IPS-18c (cell line): ENCODE data around the gene CDH1.

Experiments
- H3K4me3 ChIP-seq: 2 replicates; pipeline ENCODE4 v1.7.0; 2013; ENCODE audit warnings: low read depth, mild to moderate bottlenecking, low read length, moderate library complexity; ENCODE audit not compliant: insufficient read depth
- H3K9me3 ChIP-seq: one replicate; pipeline ENCODE4 v1.6.1; 2013; ENCODE audit warnings: mild to moderate bottlenecking, low read length, moderate library complexity; ENCODE audit not compliant: control insufficient read depth, insufficient read depth

CDH1 gene

DNA sequence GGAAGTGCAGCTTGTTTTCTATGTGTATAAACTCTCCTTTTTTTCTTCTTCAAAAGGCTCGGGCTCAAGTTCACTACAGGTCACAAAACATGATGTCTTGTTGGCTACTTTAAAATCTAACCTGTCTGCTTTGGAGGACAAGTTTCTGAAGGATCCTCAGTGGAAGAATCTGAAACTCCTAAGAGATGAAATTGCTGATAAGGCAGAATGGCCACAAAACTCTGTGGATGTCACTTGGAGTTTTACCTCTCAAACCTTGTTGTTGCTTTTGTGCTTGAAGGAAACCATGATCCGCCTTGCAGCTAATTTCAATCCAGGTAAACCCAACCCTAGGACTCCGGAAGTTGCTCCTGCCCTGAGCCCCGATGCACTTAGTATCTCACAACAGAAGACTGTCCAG, 122.7 kb downstream of the CDH1 start:
- Histone ChIP-seq H3K4me3 (no peak overlapping the region), H3K9me3 (no peaks in the 10 kb centered on the region)

- H3K9me3 ChIP-seq, result no peaks in the 10 kb centered on the region
- H3K4me3 ChIP-seq, result no peak overlapping the region
These were observed 124.1 kb downstream of the CDH1 start for GRCh38 chr16:68860978-68861892.

DNA sequence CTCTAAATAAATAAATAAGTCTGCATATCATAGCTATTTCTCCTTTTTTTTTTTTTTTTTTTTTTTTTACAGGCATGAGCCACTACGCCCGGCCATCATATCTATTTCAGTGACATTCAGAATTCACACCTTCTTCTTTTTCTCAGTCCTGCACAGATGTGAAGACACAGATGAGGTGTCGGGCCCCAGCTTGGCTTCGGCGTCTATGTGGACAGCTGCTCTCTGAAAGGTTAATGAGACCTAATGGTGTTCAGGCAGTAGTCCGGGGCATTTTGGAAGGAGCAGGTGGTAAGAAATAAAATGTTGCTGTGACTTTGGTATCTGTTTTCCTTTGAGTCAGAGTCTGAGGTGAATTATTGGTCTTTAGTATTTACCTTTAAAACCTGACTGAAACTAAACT, 129.8 kb downstream of the CDH1 start:
- H3K4me3 ChIP-seq, result no peak overlapping the region

GRCh38 chr16:68869492-68870088, 132.5 kb downstream of the CDH1 start:
- Histone ChIP-seq H3K9me3 (no peaks in the 10 kb centered on the region), H3K4me3 (no peak overlapping the region)

More for the DNA sequence above, 129.8 kb downstream of the CDH1 start:
- no peaks in the 10 kb centered on the region for H3K9me3 ChIP-seq

GRCh38 chr16:68873635-68874471, 136.8 kb downstream of the CDH1 start:
- Histone ChIP-seq H3K4me3 (no peak overlapping the region), H3K9me3 (no peaks in the 10 kb centered on the region)

- Histone ChIP-seq H3K4me3 (no peak overlapping the region), H3K9me3 (no peaks in the 10 kb centered on the region)
These were observed 138.8 kb downstream of the CDH1 start for GRCh38 chr16:68875871-68876270.

DNA sequence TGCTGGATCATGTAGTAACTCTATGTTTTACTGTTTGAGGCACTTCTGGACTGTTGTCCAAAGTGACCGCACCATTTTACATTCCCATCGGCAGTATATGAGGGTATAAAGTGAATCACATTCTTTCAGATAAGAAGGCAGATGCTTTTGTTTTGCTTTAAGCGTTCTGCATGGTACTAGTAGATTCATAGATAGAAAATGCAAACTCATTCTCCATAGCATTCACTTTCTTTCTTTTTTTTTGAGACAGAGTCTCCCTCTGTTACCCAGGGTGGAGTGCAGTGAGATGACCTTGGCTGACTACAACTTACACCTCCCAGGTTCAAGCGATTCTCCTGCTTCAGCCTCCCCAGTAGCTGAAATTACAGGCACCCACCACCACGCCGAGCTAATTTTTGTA, 146.6 kb downstream of the CDH1 start:
- Histone ChIP-seq H3K9me3 (no peaks in the 10 kb centered on the region), H3K4me3 (no peak overlapping the region)

DNA sequence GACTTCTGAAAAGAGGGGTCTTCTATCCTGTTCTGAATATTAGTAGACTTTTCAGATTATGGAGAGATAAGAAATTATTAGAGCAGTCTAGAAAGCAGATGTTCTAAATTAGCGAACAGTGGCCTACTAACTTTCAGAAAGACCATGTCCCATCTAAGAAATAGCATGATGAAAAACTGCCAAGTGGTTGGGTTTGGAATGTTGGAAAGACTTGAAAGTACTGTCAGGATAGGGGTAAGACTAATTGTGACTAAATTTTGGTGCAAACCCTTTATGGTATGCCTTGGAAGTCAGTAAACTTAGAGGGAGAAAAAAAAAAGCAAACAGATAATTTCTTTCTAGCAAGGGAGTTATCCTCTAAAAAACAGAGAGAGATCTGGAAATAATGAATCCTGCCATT, 147.3 kb downstream of the CDH1 start:
- H3K9me3 ChIP-seq, result no peaks in the 10 kb centered on the region
- no peak overlapping the region for H3K4me3 ChIP-seq
